ENCODE measurements around the gene ACY1. TPM values are rescaled to one million over a fixed set of nuclear protein-coding genes. Genes with fewer than 3 reads are reported as not detected.

ACY1 gene
- total RNA-seq, 1 experiment from 2014 or later: 62.6 TPM

- Histone ChIP-seq H3K23me2 (ENCODE audit: insufficient read length, low read depth, low read length, poor library complexity, severe bottlenecking) (no peaks in the 10 kb centered on the region), H3K27ac (ENCODE audit: insufficient read length, low read depth, low read length) (no peak overlapping the region), H3K23ac (ENCODE audit: insufficient read length, low read depth, low read length) (no peak overlapping the region), H2AK5ac (ENCODE audit: insufficient read length, low read length) (no peak overlapping the region), H3K79me2 (ENCODE audit: insufficient read depth, low read length) (no peaks in the 10 kb centered on the region), H2BK20ac (ENCODE audit: low read depth, low read length, poor library complexity, severe bottlenecking) (no peak overlapping the region), H3K27me3 (ENCODE audit: insufficient read depth, low read length) (no peaks in the 10 kb centered on the region), H3K79me1 (ENCODE audit: insufficient read depth, low read depth, low read length, poor library complexity, severe bottlenecking) (no peaks in the 10 kb centered on the region), H3T11ph (ENCODE audit: low read length) (no peak overlapping the region), H3K9ac (ENCODE audit: extremely low read depth, insufficient read length, low read length) (no peak overlapping the region), H4K91ac (ENCODE audit: insufficient read length, low read depth, low read length) (no peak overlapping the region), H4K20me1 (ENCODE audit: control insufficient read depth, insufficient read depth, insufficient read length) (peaks cover 5% of the 10 kb centered on the region), H2BK12ac (ENCODE audit: insufficient read length, low read depth, low read length) (no peak overlapping the region), H3K9me3 (ENCODE audit: control insufficient read depth, low read depth, low read length) (no peaks in the 10 kb centered on the region), H2BK5ac (ENCODE audit: insufficient read length, low read length) (no peak overlapping the region), H4K8ac (replicated peaks; ENCODE audit: insufficient read length, low read depth, low read length) (no peak overlapping the region), H3K18ac (ENCODE audit: insufficient read length, low read depth, low read length) (no peak overlapping the region), H2BK15ac (ENCODE audit: low read depth, low read length) (no peak overlapping the region), H2AFZ (ENCODE audit: low read length) (no peak overlapping the region), H3K14ac (ENCODE audit: insufficient read depth, low read length) (no peak overlapping the region; the same call in 1 of the 2 replicates), H3K4me1 (ENCODE audit: insufficient read depth, low read length) (peaks cover 4% of the 10 kb centered on the region; the same call in 1 of the 2 replicates), H2BK120ac (ENCODE audit: low read depth, low read length, poor library complexity, severe bottlenecking) (no peak overlapping the region), H3K4me2 (ENCODE audit: insufficient read depth, insufficient read length, low read length) (no peak overlapping the region), H3K56ac (ENCODE audit: insufficient read length, low read depth, low read length) (no peak overlapping the region), H3K4ac (ENCODE audit: low read depth, low read length) (no peak overlapping the region), H4K5ac (ENCODE audit: insufficient read length, low read depth, low read length) (no peak overlapping the region)
- no CpG with 5 or more reads among the region's 17 CpGs for WGBS (ENCODE audit: extremely low coverage, insufficient read length, low lambda C conversion rate)
- Mint-ChIP-seq H3K27ac (peak overlapping the region in 1 of 3 experiments; percentile 44; a peak in 2 of 7 replicates), H3K4me1 (peaks cover 14 to 27% of the 10 kb centered on the region in 2 experiments), H3K27me3 (ENCODE audit: low read depth) (no peaks in the 10 kb centered on the region; the same call in 1 of the 2 replicates), H3K4me3 (no peak overlapping the region), H3K36me3 (ENCODE audit: insufficient read depth in 1 of 3, low read depth in 3 of 3) (no peaks in the 10 kb centered on the region), H3K9me3 (no peaks in the 10 kb centered on the region)
- DNase-seq: no peak
- no peak for TF ChIP-seq CTCF (conservative IDR thresholded peaks at IDR 0.05)
These were observed 36.2 kb downstream of the ACY1 start for GRCh38 chr3:52019352-52020080.

Measured in H9 (cell line).